ENCODE data around the gene PIM1. TPM values are rescaled to one million over a fixed set of nuclear protein-coding genes. Genes with fewer than 3 reads are reported as not detected.
"Not testable (repeated sequence)": the region's sequence is repeated elsewhere in the genome, so short reads cannot be mapped to it uniquely, and the experiment has no call there.

PIM1 gene
- total RNA-seq, 2 experiments from 2014 or later: 428 to 445 TPM

DNA sequence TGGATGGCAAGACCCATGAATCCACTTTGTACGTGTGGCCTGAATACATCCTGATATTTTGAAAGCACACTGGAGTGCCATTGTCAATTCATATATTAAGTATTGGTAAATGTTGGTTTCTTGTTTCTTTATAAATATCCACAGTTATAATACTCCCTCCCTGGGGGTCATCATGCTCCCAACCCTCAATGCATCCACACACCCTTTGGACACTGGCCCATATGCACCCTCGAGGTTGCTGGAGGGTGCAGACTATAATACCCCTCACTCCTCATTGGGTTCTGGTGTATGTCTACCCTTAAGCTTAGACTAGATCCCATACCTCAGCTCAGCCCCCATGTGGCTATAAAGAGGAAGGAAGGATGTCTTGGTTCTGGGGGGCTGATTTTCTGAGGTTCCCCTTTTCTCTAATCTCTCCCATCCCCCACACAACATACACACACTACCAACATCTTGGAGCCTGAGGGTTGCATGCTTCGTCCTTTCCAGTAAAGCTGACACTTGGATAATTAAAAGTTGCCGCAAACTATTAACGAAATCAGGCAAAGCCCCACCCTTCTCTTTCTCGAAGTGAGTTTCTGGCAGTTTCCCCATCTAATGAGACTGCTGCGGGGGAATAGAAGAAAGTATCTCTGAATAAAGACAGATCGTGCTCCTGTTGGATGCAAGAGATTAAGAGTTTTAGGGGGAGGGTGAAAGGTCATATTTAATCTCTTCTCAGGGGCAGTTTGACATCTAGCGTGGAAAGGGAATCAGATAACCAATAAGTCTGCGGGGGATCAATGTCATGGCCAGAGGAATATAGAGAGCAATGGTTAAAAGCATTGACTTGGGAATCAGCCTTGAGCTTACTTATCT, 7.4 kb downstream of the PIM1 start:
- Mint-ChIP-seq H3K27me3 (no peaks in the 10 kb centered on the region), H3K36me3 (peaks cover 62% of the 10 kb centered on the region), H3K27ac (peak overlapping the region; percentile 97), H3K9me3 (no peaks in the 10 kb centered on the region), H3K4me3 (peak overlapping the region; percentile 89), H3K4me1 (peaks cover 62% of the 10 kb centered on the region)
- POLR2A ChIA-PET: interaction anchor here (1.0 to 17.2 kb wide), 7 partner anchors 8 to 152 kb away, joined by 3 to 580 read pairs (median 315); partner anchors contain the start of gene PIM1
- ATAC-seq (ENCODE audit: low read depth): peak; percentile 35
- DNase-seq: no peak

DNA sequence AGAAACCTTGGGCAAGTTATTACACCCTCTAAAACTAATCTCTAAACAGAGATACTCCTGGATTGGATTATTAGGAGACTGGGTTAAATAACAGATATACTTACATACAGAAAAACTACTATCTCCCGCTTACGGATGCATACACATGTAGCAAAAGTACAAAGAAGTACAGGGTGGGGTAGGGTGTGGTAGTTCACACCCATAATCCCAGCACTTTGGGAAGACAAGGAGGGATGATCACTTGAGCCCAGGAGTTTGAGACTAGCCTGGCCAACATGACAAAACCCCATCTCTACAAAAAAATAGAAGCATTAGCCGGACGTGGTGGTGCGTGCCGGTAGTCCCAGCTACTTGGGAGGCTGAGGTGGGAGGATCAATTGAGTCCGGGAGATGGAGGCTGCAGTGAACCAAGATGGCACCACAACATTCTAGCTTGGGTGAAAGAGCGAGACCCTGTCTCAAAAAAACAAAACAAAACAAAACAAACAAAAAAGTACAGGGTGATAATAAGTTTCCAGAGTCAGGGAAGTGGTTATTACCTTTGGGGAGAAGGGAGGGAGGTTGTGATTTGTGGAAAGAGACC, 8.1 kb downstream of the PIM1 start:
- no peak for DNase-seq
- POLR2A ChIA-PET: interaction anchor here (0.6 to 17.2 kb wide), 7 partner anchors 8 to 153 kb away, joined by 4 to 580 read pairs (median 315); partner anchors contain the start of gene PIM1
- H3K27me3 Mint-ChIP-seq: no peaks in the 10 kb centered on the region
- peak overlapping the region; percentile 97 for H3K27ac Mint-ChIP-seq
- peak overlapping the region; percentile 89 for H3K4me3 Mint-ChIP-seq
- no peak for ATAC-seq (ENCODE audit: low read depth)
- peaks cover 67% of the 10 kb centered on the region for H3K4me1 Mint-ChIP-seq
- no peaks in the 10 kb centered on the region for H3K9me3 Mint-ChIP-seq
- H3K36me3 Mint-ChIP-seq: peaks cover 54% of the 10 kb centered on the region

DNA sequence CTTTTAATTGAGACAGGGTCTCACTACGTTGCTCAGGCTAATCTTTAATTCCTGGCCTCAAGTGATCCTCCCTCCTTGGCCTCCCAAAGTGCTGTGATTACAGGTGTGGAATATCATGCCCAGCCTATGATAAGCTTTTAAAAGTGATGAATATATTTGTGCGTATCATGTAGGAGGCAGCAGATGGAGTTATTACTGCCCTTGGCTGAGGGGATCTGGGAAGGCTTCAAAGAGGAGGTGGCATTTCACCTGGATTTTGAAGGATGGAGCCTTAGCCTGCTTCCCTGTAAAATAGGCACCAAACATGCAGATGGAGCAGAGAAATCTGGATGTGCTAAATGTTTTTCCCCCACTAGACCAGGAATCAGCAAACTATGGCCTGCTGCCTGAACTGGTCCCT, 10.1 kb downstream of the PIM1 start:
- no peak for DNase-seq
- Mint-ChIP-seq H3K36me3 (peaks cover 34% of the 10 kb centered on the region), H3K4me1 (peaks cover 71% of the 10 kb centered on the region), H3K9me3 (no peaks in the 10 kb centered on the region), H3K27ac (peak overlapping the region; percentile 70), H3K4me3 (peak overlapping the region; percentile 13), H3K27me3 (no peaks in the 10 kb centered on the region)
- ATAC-seq (ENCODE audit: low read depth): no peak
- POLR2A ChIA-PET: interaction anchor here (0.5 to 17.2 kb wide), 6 partner anchors 7 to 155 kb away, joined by 5 to 571 read pairs (median 218); partner anchors contain the start of gene PIM1

DNA sequence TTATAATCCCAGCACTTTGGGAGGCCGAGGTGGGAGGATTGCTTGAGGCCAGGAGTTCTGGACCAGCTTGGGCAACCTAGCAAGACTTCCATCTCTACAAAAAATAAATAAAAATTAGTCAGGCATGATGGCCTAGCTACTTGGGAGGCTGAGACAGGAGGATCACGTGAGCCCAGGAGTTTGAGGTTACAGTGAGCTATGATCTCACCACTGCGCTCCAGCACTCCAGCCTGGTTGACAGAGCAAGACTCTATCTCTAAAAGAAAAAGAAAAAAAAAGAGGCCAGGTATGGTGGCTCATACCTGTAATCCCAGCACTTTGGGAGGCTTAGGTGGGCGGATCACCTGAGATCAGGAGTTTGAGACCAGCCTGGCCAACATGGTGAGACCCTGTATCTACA, 10.7 kb downstream of the PIM1 start:
- POLR2A ChIA-PET: interaction anchor here (0.5 to 17.2 kb wide), 7 partner anchors 8 to 156 kb away, joined by 3 to 571 read pairs (median 120); partner anchors contain the start of gene PIM1

DNA sequence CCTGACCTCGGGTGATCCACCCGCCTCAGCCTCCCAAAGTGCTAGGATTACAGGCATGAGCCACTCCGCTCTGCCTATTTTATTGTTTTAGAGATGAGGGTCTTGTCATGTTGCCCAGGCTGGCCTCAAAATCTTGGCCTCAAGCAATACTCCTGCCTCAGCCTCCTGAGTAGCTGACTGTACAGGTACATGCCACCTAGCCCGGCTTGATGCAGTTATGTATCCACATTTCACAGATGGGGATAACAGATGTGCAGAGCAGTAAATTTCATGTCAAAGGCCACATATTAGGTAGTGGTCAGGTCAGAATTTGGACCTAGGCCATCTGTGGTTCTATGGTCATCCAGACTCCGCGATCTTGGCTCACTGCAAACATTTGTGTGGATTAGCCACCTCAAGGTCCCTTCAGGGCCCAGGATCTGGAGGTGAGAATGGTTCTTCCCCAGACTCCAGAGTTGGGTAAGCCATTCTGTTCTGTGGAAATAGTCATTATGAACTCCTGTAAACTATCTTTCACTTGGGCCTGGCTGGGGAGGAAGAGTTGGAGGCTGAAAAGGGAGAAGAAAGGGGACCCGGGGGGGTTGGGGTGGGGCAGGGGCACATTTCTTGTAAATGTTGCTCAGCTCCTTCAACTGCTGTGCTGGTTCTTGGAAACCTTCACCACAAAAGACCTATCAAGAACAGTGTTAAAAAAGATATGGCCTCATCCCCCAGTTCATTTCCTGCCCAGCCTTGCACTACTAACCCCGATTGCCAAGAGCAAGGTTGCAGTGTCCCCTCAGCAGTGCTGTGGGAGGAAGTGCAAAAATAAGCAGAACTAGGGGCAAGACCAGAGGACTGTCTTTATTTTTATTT, 13.0 kb downstream of the PIM1 start:
- ATAC-seq (ENCODE audit: low read depth) (peak; percentile 96), DNase-seq (peak; percentile 60)
- POLR2A ChIA-PET: interaction anchor here (1.4 to 17.2 kb wide), 6 partner anchors 8 to 413 kb away, joined by 3 to 571 read pairs (median 218); partner anchors contain the start of gene PIM1
- no peaks in the 10 kb centered on the region for H3K9me3 Mint-ChIP-seq
- peaks cover 65% of the 10 kb centered on the region for H3K4me1 Mint-ChIP-seq
- peak overlapping the region; percentile 68 for H3K4me3 Mint-ChIP-seq
- no peaks in the 10 kb centered on the region for H3K27me3 Mint-ChIP-seq
- H3K27ac Mint-ChIP-seq: peak overlapping the region; percentile 95
- peaks cover 15% of the 10 kb centered on the region for H3K36me3 Mint-ChIP-seq

More for the DNA sequence above, 10.7 kb downstream of the PIM1 start:
- Mint-ChIP-seq H3K36me3 (peaks cover 29% of the 10 kb centered on the region), H3K4me1 (peaks cover 69% of the 10 kb centered on the region), H3K27ac (peak overlapping the region; percentile 40)
- not testable (repeated sequence) for DNase-seq; H3K4me3 Mint-ChIP-seq; H3K9me3 Mint-ChIP-seq; H3K27me3 Mint-ChIP-seq; ATAC-seq (ENCODE audit: low read depth)

DNA sequence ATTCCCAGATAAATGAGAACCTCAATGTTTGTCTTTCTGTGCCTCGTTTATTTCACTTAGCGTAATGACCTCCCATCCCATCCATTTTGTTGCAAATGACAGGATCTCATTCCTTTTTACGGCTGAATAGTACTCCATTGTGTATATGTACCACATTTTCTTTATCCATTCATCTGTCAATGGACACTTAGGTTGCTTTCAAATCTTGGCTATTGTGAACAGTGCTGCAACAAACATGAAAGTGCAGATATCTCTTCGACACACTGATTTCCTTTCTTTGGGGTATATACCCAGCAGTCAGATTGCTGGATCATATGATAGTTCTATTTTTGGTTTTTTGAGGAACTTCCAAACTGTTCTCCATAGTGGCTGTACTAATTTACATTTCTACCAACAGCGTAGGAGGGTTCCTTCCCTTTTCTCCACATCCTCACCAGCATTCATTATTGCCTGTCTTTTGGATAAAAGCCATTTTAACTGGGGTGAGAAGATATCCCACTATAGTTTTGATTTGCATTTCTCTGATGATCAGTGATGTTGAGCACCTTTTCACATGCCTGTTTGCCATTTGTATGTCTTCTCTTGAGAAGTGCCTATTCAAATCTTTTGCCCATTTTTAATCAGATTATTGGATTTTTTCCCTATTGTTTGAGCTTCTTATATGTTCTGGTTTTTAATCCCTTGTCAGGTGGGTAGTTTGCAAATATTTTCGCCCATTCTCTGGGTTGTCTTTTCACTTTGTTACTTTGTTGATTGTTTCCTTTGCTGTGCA, 16.2 kb downstream of the PIM1 start:
- H3K9me3 Mint-ChIP-seq; H3K27me3 Mint-ChIP-seq; DNase-seq; ATAC-seq (ENCODE audit: low read depth): not testable (repeated sequence)
- Mint-ChIP-seq H3K27ac (peak overlapping the region; percentile 71), H3K4me1 (peaks cover 67% of the 10 kb centered on the region), H3K4me3 (peak overlapping the region; percentile 9), H3K36me3 (peaks cover 15% of the 10 kb centered on the region)
- POLR2A ChIA-PET: interaction anchor here (2.7 to 9.4 kb wide), 3 partner anchors 10 to 136 kb away, joined by 15 to 315 read pairs (median 49); partner anchors contain the start of gene PIM1

DNA sequence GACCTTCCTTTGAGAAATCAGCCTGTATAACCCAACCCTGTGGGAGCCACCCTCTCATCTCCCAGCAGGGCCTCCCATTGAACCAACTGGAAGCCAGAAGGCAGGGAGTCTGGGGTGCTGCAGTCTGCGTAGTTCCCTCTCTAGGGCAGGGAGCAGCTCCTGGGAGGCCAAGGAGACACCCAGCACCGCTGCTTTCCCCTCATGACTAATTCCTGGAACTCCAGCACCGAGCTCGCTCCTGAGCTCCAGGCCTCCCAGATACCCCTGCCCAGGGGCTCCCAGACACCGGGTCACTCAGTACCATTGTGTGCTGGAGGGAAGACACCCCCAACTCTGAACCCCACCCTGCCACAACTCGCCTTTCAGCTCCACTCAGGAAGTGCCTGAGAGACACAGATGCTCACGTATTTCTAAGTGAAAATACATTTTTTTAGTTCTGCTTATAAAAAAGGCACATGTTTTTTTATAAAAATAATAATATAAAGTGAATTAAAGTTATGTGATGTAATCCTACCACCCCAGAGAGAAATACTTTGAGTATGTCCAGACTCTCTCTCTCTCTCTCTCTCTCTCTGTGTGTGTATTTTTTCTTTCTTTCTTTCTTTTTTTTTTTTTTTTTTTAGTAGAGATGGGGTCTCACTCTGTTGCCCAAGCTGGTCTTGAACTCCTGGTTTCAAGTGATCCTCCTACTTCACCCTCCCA, 17.5 kb downstream of the PIM1 start:
- ATAC-seq (ENCODE audit: low read depth) (no peak), DNase-seq (no peak)
- Mint-ChIP-seq H3K9me3 (no peaks in the 10 kb centered on the region), H3K36me3 (peaks cover 14% of the 10 kb centered on the region), H3K4me3 (peak overlapping the region; percentile 61), H3K27me3 (no peaks in the 10 kb centered on the region), H3K4me1 (peaks cover 67% of the 10 kb centered on the region), H3K27ac (peak overlapping the region; percentile 93)
- POLR2A ChIA-PET: interaction anchor here (0.6 to 9.4 kb wide), 8 partner anchors 11 to 158 kb away, joined by 4 to 315 read pairs (median 7); partner anchors contain the start of gene PIM1

DNA sequence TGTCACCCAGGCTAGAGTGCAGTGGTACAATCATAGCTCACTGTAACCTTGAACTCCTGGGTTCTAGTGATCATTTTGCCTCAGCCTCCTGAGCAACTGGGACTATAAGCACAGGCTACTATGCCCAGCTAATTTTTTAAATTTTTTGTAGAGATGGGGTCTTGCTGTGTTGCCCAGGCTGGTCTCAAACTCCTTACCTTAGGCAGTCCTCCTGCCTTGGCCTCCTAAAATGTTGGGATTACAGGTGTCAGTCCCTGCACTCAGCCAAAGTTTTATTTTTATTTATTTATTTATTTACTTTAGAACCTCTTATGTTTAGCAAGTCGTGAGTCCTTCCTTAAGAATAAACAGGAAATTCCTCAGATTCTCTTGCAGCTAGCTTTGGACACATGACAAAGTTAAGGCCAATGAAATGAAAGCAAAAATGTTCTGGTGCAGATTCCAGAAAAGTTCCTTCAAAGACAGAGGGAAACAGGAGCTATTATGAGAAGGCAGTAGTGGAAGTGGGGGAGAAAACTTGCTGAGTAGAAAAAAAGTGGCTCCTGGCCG, 19.1 kb downstream of the PIM1 start:
- Mint-ChIP-seq H3K27me3 (no peaks in the 10 kb centered on the region), H3K4me1 (peaks cover 59% of the 10 kb centered on the region), H3K36me3 (peaks cover 15% of the 10 kb centered on the region), H3K4me3 (peak overlapping the region; percentile 61), H3K27ac (peak overlapping the region; percentile 84), H3K9me3 (no peaks in the 10 kb centered on the region)
- POLR2A ChIA-PET: interaction anchor here (1.4 to 9.4 kb wide), 5 partner anchors 13 to 138 kb away, joined by 5 to 315 read pairs (median 15); partner anchors contain the start of gene PIM1
- no peak for DNase-seq
- ATAC-seq (ENCODE audit: low read depth): no peak

DNA sequence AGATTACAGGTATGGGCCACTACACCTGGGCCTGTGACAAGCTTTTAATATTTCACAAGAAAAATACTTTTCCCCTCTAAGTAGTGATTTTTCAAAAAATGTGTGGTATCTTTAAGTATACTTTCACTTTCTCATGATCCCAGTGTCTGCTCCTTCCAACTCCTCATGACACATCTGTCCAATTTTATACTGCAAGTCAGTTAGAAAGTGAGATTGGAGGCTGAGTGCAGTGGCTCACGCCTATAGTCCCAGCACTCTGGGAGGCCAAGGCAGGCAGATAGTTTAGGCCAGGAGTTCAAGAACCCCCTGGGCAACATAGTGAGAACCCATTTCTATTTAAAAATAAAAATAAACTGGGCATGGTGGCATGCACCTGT, 20.2 kb downstream of the PIM1 start:
- Mint-ChIP-seq H3K36me3 (peaks cover 19% of the 10 kb centered on the region), H3K27me3 (no peaks in the 10 kb centered on the region), H3K9me3 (no peaks in the 10 kb centered on the region), H3K27ac (peak overlapping the region; percentile 90), H3K4me1 (peaks cover 56% of the 10 kb centered on the region), H3K4me3 (peak overlapping the region; percentile 60)
- ATAC-seq (ENCODE audit: low read depth): peak; percentile 48
- DNase-seq: peak; percentile 26
- POLR2A ChIA-PET: interaction anchor here (1.1 to 9.4 kb wide), 5 partner anchors 9 to 140 kb away, joined by 3 to 315 read pairs (median 12); partner anchors contain the start of gene PIM1

DNA sequence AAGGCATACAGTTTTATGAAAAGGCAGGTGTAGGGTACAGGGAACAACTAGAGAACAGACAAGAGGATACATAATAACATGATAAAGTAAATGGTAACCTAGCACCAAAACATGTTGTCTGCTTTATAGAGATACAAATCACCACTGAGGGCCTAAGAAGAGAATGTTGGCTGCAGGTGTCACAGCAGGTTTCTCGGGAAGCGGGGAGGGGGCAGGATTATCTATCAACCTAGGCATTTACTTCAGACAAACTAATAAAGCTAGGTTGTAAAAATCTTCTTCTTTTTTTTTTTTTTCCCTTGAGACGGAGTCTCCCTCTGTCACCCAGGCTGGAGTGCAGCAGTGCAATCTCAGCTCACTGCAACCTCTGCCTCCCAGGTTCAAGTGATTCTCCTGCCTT, 22.7 kb downstream of the PIM1 start:
- POLR2A ChIA-PET: interaction anchor here (0.7 to 9.4 kb wide), 4 partner anchors 12 to 326 kb away, joined by 3 to 315 read pairs (median 3); partner anchors contain the start of gene PIM1
- H3K27ac Mint-ChIP-seq: peak overlapping the region; percentile 76

DNA sequence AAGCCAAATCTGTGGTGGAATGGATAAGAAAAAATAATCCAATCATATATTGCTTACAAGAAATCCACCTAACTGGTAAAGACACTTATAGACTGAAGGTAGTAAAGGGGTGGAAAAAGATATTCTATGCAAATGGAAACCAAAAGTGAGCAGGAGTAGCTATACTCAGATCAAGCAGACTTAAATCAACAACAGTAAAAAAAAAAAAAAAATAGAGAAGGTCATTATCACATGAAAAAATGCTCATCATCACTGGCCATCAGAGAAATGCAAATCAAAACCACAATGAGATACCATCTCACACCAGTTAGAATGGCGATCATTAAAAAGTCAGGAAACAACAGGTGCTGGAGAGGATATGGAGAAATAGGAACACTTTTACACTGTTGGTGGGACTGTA, 24.9 kb downstream of the PIM1 start:
- peaks cover 23% of the 10 kb centered on the region for H3K4me1 Mint-ChIP-seq
- DNase-seq, H3K9me3 Mint-ChIP-seq, H3K27me3 Mint-ChIP-seq, H3K4me3 Mint-ChIP-seq, H3K36me3 Mint-ChIP-seq: not testable (repeated sequence)
- H3K27ac Mint-ChIP-seq: peak overlapping the region; percentile 53
- POLR2A ChIA-PET: interaction anchor here (0.6 to 9.4 kb wide), 4 partner anchors 19 to 177 kb away, joined by 3 to 315 read pairs (median 6); partner anchors contain the start of gene PIM1
- peak; percentile 48 for ATAC-seq (ENCODE audit: low read depth)

More for the DNA sequence above, 22.7 kb downstream of the PIM1 start:
- H3K4me1 Mint-ChIP-seq: peaks cover 36% of the 10 kb centered on the region
- no peaks in the 10 kb centered on the region for H3K9me3 Mint-ChIP-seq
- H3K36me3 Mint-ChIP-seq: peaks cover 11% of the 10 kb centered on the region
- DNase-seq: peak; percentile 10
- no peak for ATAC-seq (ENCODE audit: low read depth)
- H3K4me3 Mint-ChIP-seq: no peak overlapping the region
- no peaks in the 10 kb centered on the region for H3K27me3 Mint-ChIP-seq
